Mucosa of rectum (tissue), 2 donors: ENCODE results near the gene BCL2.

Source experiments
- H3K27ac ChIP-seq, 2 donors: one replicate each; pipeline ENCODE4 v1.7.0; 2013; ENCODE audit warnings: inconsistent platforms in 2 of 2, low read depth in 2 of 2, low read length in 2 of 2
- H3K27me3 ChIP-seq, 2 donors: one replicate each; pipeline ENCODE4 v1.7.0; 2013; ENCODE audit warnings: low read length in 2 of 2; ENCODE audit not compliant: control insufficient read depth in 2 of 2, insufficient read depth in 2 of 2
- H3K36me3 ChIP-seq, 2 donors: one replicate each; pipeline ENCODE4 v1.7.0; 2013; ENCODE audit warnings: low read length in 2 of 2; ENCODE audit not compliant: control insufficient read depth in 2 of 2, insufficient read depth in 2 of 2
- H3K4me1 ChIP-seq, 2 donors: one replicate each; pipeline ENCODE4 v1.7.0; 2013; ENCODE audit warnings: low read length in 2 of 2, mild to moderate bottlenecking in 1 of 2; ENCODE audit not compliant: control insufficient read depth in 2 of 2, insufficient read depth in 2 of 2
- H3K4me3 ChIP-seq, 2 donors: one replicate each; pipeline ENCODE4 v1.7.0; 2013; ENCODE audit warnings: low read length in 2 of 2
- H3K9ac ChIP-seq, 2 donors: one replicate each; pipeline ENCODE4 v1.7.0; 2013; ENCODE audit warnings: low read length in 2 of 2, low read depth in 1 of 2, mild to moderate bottlenecking in 1 of 2
- H3K9me3 ChIP-seq, 2 donors: one replicate each; pipeline ENCODE4 v1.7.0; 2013; ENCODE audit warnings: low read length in 2 of 2; ENCODE audit not compliant: control insufficient read depth in 2 of 2
- donor health status: healthy.
- donor health status: Normal muscosa, but diverticular disease.

Gene BCL2

GRCh38 chr18:63187223-63187574 is 132.4 kb downstream of the BCL2 start:
- H3K4me3 ChIP-seq: no peak overlapping the region
- no peaks in the 10 kb centered on the region for H3K9me3 ChIP-seq
- H3K27ac ChIP-seq: no peak overlapping the region
- H3K9ac ChIP-seq: no peak overlapping the region
- H3K4me1 ChIP-seq: peaks cover 26 to 33% of the 10 kb centered on the region in 2 donors
- H3K36me3 ChIP-seq: no peaks in the 10 kb centered on the region
- no peaks in the 10 kb centered on the region for H3K27me3 ChIP-seq

- Histone ChIP-seq H3K4me1 (peaks cover 30 to 38% of the 10 kb centered on the region in 2 donors), H3K9me3 (no peaks in the 10 kb centered on the region), H3K9ac (no peak overlapping the region), H3K4me3 (no peak overlapping the region), H3K27ac (no peak overlapping the region), H3K27me3 (no peaks in the 10 kb centered on the region), H3K36me3 (no peaks in the 10 kb centered on the region)
Measured at GRCh38 chr18:63186520-63187222, 132.9 kb downstream of the BCL2 start.

- Histone ChIP-seq H3K36me3 (no peaks in the 10 kb centered on the region), H3K9ac (no peak overlapping the region), H3K9me3 (no peaks in the 10 kb centered on the region), H3K27ac (no peak overlapping the region), H3K4me3 (no peak overlapping the region), H3K4me1 (peaks cover 35 to 45% of the 10 kb centered on the region in 2 donors), H3K27me3 (no peaks in the 10 kb centered on the region)
Measured at GRCh38 chr18:63185984-63186383, 133.6 kb downstream of the BCL2 start.

- H3K4me3 ChIP-seq: no peak overlapping the region
- H3K4me1 ChIP-seq: peaks cover 43 to 55% of the 10 kb centered on the region in 2 donors
- no peak overlapping the region for H3K9ac ChIP-seq
- H3K36me3 ChIP-seq: no peaks in the 10 kb centered on the region
- H3K9me3 ChIP-seq: no peaks in the 10 kb centered on the region
- H3K27ac ChIP-seq: peak overlapping the region; percentile 79 to 85
- H3K27me3 ChIP-seq: no peaks in the 10 kb centered on the region
Measured at GRCh38 chr18:63183952-63184770, 135.4 kb downstream of the BCL2 start.

GRCh38 chr18:63183378-63183777 is 136.2 kb downstream of the BCL2 start:
- Histone ChIP-seq H3K36me3 (no peaks in the 10 kb centered on the region), H3K4me1 (peaks cover 45 to 61% of the 10 kb centered on the region in 2 donors)

GRCh38 chr18:63182861-63183260 is 136.7 kb downstream of the BCL2 start:
- Histone ChIP-seq H3K4me3 (peak overlapping the region; percentile 17 to 47), H3K27ac (peak overlapping the region; percentile 79 to 85), H3K27me3 (no peaks in the 10 kb centered on the region), H3K4me1 (peaks cover 48 to 64% of the 10 kb centered on the region in 2 donors), H3K9me3 (no peaks in the 10 kb centered on the region), H3K36me3 (no peaks in the 10 kb centered on the region), H3K9ac (peak overlapping the region in 1 of 2 donors; percentile 56)

More at GRCh38 chr18:63183378-63183777, 136.2 kb downstream of the BCL2 start:
- peak overlapping the region in 1 of 2 donors; percentile 56 for H3K9ac ChIP-seq
- peak overlapping the region; percentile 79 to 85 for H3K27ac ChIP-seq
- no peaks in the 10 kb centered on the region for H3K9me3 ChIP-seq
- no peaks in the 10 kb centered on the region for H3K27me3 ChIP-seq
- H3K4me3 ChIP-seq: peak overlapping the region; percentile 17 to 47

- Histone ChIP-seq H3K9me3 (no peaks in the 10 kb centered on the region), H3K27me3 (no peaks in the 10 kb centered on the region), H3K27ac (peak overlapping the region; percentile 82 to 85), H3K9ac (peak overlapping the region; percentile 14 to 15), H3K36me3 (no peaks in the 10 kb centered on the region), H3K4me1 (peaks cover 51 to 66% of the 10 kb centered on the region in 2 donors), H3K4me3 (peak overlapping the region; percentile 12 to 64)
Measured at GRCh38 chr18:63182310-63182772, 137.2 kb downstream of the BCL2 start.

- Histone ChIP-seq H3K9me3 (no peaks in the 10 kb centered on the region), H3K27ac (peak overlapping the region; percentile 82 to 85), H3K4me1 (peaks cover 50 to 63% of the 10 kb centered on the region in 2 donors), H3K4me3 (peak overlapping the region; percentile 12 to 64), H3K36me3 (no peaks in the 10 kb centered on the region), H3K27me3 (no peaks in the 10 kb centered on the region), H3K9ac (peak overlapping the region; percentile 14 to 15)
Measured at GRCh38 chr18:63181706-63182309, 137.8 kb downstream of the BCL2 start.

- Histone ChIP-seq H3K9ac (no peak overlapping the region), H3K4me3 (no peak overlapping the region), H3K9me3 (no peaks in the 10 kb centered on the region), H3K36me3 (no peaks in the 10 kb centered on the region), H3K27me3 (no peaks in the 10 kb centered on the region), H3K27ac (no peak overlapping the region), H3K4me1 (peaks cover 50 to 61% of the 10 kb centered on the region in 2 donors)
Measured at GRCh38 chr18:63180971-63181376, 138.6 kb downstream of the BCL2 start.

- H3K4me1 ChIP-seq: peaks cover 50 to 61% of the 10 kb centered on the region in 2 donors
- H3K27me3 ChIP-seq: no peaks in the 10 kb centered on the region
- no peak overlapping the region for H3K9ac ChIP-seq
- H3K4me3 ChIP-seq: no peak overlapping the region
- no peak overlapping the region for H3K27ac ChIP-seq
- no peaks in the 10 kb centered on the region for H3K36me3 ChIP-seq
- no peaks in the 10 kb centered on the region for H3K9me3 ChIP-seq
Measured at GRCh38 chr18:63180321-63180720, 139.2 kb downstream of the BCL2 start.
